Adipocyte (in vitro differentiated cells): Measurements from ENCODE around the gene PDE8B.

Experiments used
- DNase-seq: peaks from one replicate; pipeline ENCODE4 v3.0.0-alpha.2; 2015; ENCODE audit warnings: low read depth
- H3K27me3 ChIP-seq: replicated peaks from 2 replicates; pipeline ENCODE4 v1.7.0; 2013; ENCODE audit warnings: mild to moderate bottlenecking, low read length, moderate library complexity; ENCODE audit not compliant: control insufficient read depth, insufficient read depth
- H3K36me3 ChIP-seq: 2 replicates; pipeline ENCODE4 v1.7.0; 2013; ENCODE audit warnings: low read length, mild to moderate bottlenecking, moderate library complexity; ENCODE audit not compliant: control insufficient read depth, insufficient read depth, severe bottlenecking
- H3K4me1 ChIP-seq: 2 replicates; pipeline ENCODE4 v1.7.0; 2013; ENCODE audit warnings: mild to moderate bottlenecking, low read length, moderate library complexity; ENCODE audit not compliant: control insufficient read depth, insufficient read depth
- H3K4me3 ChIP-seq: 2 replicates; pipeline ENCODE4 v1.7.0; 2013; ENCODE audit warnings: mild to moderate bottlenecking, low read length, moderate library complexity
- H3K9ac ChIP-seq: 2 replicates; pipeline ENCODE4 v1.7.0; 2013; ENCODE audit warnings: mild to moderate bottlenecking, low read length, moderate library complexity
- H3K9me3 ChIP-seq: 2 replicates; pipeline ENCODE4 v1.7.0; 2013; ENCODE audit warnings: mild to moderate bottlenecking, low read length, moderate library complexity; ENCODE audit not compliant: control insufficient read depth

The PDE8B gene

DNA sequence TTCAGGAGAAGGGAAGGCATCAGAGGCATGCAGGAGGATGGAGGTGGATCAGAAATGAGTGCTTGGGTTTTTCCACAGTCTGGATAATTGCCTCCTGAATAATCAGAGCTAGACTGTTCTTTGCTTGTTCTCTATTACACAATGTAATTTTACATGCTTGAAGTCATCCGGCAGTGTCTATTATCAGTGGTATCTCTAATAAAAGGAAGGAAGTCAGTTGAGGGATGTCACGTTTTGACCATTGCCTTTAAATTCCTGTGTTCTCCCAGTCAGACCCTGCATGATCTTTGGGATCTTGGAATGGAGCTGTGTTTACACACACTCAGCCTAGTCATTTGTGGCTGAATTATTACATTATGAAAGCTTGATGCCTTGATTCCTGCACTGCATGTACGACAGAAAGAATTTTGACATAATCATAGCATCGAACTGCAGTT is 91.0 kb downstream of the PDE8B start:
- H3K9ac ChIP-seq: peak overlapping the region; percentile 35
- H3K27me3 ChIP-seq: no peaks in the 10 kb centered on the region
- no peaks in the 10 kb centered on the region for H3K36me3 ChIP-seq
- H3K4me3 ChIP-seq: no peak overlapping the region
- H3K4me1 ChIP-seq: peaks cover 26% of the 10 kb centered on the region
- DNase-seq: peak; percentile 52
- H3K9me3 ChIP-seq: no peaks in the 10 kb centered on the region

DNA sequence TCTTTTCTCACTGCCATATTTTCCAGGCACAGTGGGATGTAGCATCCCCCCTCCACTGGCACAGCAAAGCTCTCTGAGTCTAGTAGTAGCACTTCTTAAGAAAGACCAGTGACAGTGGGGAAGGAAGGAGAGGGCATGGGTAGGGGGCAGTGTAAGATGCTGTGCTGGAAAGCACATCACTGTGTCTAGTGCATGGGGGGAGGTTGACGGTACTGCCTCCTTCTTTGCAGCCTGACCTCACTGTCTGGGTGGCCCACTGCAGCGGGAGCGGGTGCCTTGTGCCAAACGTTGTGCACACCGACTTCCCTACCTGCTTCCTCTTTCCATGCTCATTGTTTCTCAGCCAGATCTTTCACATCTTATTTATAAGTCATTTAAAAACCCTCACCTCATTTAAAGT is 91.8 kb downstream of the PDE8B start:
- no peak overlapping the region for H3K9ac ChIP-seq
- no peaks in the 10 kb centered on the region for H3K9me3 ChIP-seq
- no peak for DNase-seq
- H3K36me3 ChIP-seq: no peaks in the 10 kb centered on the region
- no peak overlapping the region for H3K4me3 ChIP-seq
- no peaks in the 10 kb centered on the region for H3K27me3 ChIP-seq
- peaks cover 29% of the 10 kb centered on the region for H3K4me1 ChIP-seq

DNA sequence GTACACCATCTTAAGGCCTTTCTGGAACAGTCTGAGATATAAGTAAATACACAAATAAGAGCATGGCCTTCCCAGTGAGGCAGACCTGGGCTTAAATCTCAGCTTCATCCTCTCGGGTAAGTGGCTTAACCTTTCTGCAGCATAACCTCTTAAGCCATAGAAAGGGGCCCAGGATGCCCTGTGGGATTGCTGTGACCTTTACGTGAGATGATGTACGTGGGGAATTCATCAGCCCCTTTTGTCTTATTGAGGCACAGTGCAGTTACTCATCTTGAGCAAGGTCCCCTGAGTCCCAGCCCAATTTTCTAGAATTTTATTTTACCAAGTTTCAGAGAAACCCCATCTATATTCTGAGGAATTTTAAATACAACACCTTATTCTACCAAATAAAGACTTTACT is 92.2 kb downstream of the PDE8B start:
- H3K4me3 ChIP-seq: no peak overlapping the region
- H3K27me3 ChIP-seq: no peaks in the 10 kb centered on the region
- H3K36me3 ChIP-seq: no peaks in the 10 kb centered on the region
- H3K9ac ChIP-seq: no peak overlapping the region
- H3K9me3 ChIP-seq: no peaks in the 10 kb centered on the region
- H3K4me1 ChIP-seq: peaks cover 29% of the 10 kb centered on the region
- no peak for DNase-seq

DNA sequence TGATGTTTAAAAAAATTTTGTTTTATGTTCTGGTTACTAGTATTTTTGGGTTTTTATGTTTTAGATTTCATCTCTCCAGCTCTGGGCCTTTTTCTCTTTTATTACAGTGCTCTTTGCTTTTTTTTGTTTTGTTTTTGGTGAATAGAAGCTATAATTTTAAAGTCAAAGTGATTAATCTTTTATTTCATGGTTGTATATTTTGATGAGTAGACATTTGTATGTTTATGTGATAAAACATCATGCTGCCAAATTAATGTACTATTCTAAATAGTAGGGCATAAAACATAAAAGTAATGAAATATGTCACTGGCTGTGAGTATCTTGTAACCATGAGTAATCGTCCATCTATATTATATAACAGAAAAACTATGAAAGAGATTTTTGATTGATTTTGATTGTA is 93.9 kb downstream of the PDE8B start:
- Histone ChIP-seq H3K9ac (no peak overlapping the region), H3K4me3 (no peak overlapping the region), H3K36me3 (no peaks in the 10 kb centered on the region)

DNA sequence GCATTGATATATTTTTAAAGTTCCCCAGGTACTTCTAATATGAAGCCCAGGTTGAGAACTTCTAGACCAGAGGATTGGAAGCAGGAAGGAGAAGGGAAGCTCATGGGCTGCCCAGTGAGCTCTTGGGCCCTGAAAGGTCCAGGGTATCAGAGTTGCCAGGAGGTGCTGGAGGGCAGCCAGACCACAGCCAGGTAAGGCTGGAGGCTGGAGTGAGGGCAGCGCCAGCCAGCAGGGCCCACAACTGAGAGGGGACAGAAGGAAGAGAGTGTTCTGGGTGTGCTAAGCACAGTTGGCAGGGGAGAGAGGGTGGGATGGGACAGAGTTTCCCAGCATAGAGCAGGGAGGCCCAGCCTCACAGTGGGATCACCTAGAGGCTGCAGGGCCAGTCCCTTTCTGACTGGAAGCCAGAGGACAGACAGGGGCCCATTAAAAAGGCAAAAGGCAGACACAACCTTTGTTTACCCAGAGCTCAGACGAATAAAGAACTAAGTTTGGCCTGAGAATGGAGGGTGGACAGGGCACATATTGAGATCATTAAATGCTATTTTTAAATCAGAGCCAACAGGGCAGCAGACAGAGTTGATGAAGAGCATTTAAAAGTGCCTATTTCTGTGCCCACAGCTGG is 94.9 kb downstream of the PDE8B start:
- H3K9me3 ChIP-seq: no peaks in the 10 kb centered on the region
- no peak for DNase-seq
- no peaks in the 10 kb centered on the region for H3K27me3 ChIP-seq
- no peak overlapping the region for H3K4me3 ChIP-seq
- peaks cover 29% of the 10 kb centered on the region for H3K4me1 ChIP-seq
- H3K36me3 ChIP-seq: no peaks in the 10 kb centered on the region
- H3K9ac ChIP-seq: no peak overlapping the region

More for the DNA sequence above, 93.9 kb downstream of the PDE8B start:
- Histone ChIP-seq H3K4me1 (peaks cover 29% of the 10 kb centered on the region), H3K9me3 (no peaks in the 10 kb centered on the region), H3K27me3 (no peaks in the 10 kb centered on the region)
- DNase-seq: no peak

DNA sequence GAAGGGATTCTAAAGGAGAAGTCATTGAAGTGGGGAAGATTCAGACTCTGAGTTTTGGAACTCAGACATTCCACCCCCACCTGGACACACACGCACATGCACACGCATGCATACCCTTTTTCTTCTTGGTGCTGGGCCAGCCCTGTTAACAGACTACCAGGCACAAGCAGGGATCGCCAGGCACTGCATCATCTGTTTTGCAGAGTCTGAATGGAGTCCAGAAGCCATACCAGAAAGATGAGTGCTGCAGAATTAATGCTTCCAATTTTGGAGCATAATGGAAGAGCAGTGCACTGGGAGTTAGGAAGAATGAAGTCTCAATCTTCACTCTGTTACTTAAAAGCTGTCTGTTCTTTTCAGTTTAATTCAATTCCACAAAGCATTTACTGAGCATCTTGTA is 95.5 kb downstream of the PDE8B start:
- H3K4me3 ChIP-seq: no peak overlapping the region
- H3K4me1 ChIP-seq: peaks cover 29% of the 10 kb centered on the region
- H3K27me3 ChIP-seq: no peaks in the 10 kb centered on the region
- no peaks in the 10 kb centered on the region for H3K9me3 ChIP-seq
- H3K36me3 ChIP-seq: no peaks in the 10 kb centered on the region
- no peak overlapping the region for H3K9ac ChIP-seq
- DNase-seq: peak; percentile 38

DNA sequence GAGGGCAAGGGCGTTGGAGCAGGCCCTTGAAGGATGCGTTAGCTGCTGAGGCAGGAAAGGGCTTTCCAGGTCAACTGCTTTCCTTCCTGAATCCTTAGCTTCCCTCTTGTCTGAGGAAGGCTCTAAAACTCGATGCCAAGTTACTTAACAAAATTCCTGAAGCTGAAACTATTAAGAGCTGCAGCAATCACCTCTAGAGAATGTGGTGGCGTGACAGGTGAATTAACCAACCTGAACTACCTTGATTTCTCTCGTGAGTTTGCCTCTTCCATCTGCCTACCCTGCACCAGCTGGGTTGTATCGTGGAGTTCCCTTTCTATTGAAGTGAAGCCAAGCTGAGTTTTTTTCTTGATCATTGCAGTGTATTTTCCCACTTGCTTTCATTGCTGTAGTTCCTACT is 96.1 kb downstream of the PDE8B start:
- Histone ChIP-seq H3K9me3 (no peaks in the 10 kb centered on the region), H3K4me1 (peaks cover 25% of the 10 kb centered on the region), H3K27me3 (no peaks in the 10 kb centered on the region), H3K4me3 (no peak overlapping the region), H3K36me3 (no peaks in the 10 kb centered on the region), H3K9ac (no peak overlapping the region)
- no peak for DNase-seq

DNA sequence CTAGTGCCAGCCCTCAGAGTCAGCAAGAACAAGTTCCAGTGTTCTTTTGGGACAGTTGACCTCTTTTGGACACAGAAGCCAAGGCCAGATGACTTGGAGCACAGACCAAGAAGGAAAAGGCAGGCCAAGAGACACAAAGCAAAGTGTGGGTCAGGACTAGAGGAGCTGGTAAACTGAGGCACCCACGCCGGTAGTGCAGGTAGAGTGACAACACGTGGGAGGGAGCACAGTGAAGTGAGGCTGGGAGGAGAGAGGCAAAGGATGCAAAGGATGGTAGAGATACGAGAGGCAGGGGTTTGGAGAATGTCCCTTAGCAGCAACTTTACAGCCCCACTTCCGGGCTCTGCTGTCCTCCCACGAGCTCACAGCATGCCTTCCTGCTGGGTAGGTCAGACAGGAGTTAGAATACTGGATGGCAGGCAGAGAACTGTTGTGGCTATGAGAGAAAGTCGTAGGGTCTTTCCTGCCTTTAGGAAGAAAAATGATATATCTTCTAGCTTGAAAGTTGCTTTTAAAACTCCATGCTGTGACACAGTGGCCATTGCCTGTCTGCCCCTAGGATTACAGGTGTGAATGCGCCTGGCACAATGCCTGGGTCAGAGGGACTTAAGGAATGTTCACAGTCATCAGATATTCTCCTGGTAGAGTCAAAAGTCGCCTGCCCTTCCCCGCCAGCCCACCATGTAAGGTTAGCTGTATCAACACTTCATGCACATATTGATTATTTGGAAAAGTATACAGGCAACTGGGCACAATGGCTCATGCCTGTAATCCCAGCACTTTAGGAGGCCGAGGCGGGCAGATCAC is 97.9 kb downstream of the PDE8B start:
- Histone ChIP-seq H3K4me3 (no peak overlapping the region), H3K27me3 (no peaks in the 10 kb centered on the region), H3K4me1 (peaks cover 22% of the 10 kb centered on the region), H3K9me3 (no peaks in the 10 kb centered on the region), H3K9ac (no peak overlapping the region), H3K36me3 (peaks cover 2% of the 10 kb centered on the region)
- DNase-seq: no peak

DNA sequence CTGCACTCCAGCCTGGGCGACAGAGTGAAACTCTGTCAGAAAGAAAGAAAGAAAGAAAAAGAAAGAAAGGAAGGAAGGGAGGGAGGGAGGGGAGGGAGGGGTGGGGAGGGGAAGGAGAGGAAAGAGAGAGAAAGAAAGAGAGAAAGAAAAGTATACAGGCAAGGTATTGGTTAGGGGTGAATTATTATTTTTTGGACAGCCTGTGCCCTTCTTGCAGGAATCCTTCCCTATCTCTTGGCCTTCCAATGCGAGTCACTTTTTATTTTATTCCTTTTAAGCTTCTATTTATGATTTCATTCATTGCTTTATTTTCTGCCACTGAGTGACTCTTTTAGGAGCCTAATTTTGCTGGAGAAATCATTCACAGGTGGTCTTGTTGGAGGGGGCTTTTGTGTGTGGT is 98.7 kb downstream of the PDE8B start:
- H3K4me1 ChIP-seq: peaks cover 22% of the 10 kb centered on the region
- DNase-seq: no peak
- H3K36me3 ChIP-seq: peaks cover 2% of the 10 kb centered on the region
- no peaks in the 10 kb centered on the region for H3K9me3 ChIP-seq
- H3K4me3 ChIP-seq: no peak overlapping the region
- no peak overlapping the region for H3K9ac ChIP-seq
- no peaks in the 10 kb centered on the region for H3K27me3 ChIP-seq

DNA sequence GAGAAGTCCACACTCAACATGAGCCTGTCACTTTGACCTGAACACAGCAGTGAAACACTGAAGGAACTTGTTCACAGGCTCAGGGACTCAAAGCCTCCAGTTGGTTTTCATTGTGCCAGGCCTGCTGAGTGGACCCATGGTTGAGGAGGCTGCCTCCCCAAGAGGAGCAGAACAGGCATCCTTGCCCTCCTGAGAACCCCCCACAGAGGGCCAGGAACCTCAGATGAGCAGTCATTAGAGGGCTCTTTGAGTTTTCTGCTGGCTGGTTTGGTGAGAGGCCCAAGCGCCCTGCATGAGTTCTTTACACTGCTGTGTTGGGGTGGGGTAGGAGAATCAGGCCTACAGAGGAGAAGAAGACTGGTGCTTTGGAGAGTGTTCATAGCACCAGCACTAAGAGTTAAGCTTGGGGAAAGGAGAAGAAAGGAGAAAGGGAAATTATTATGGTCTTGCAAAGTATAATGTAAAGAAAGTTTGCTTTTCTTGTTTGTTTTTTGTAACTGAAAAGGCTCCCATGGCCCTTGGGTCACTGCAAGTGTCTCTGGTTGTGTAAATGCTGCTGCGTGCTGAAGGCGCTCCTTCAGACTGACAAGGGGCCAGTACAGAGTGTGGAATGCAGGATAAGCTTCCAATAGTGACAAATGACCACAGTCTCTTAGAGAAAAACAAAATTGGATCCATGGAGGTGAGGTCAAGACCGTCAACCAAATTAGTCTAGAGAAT is 100.2 kb downstream of the PDE8B start:
- Histone ChIP-seq H3K9me3 (no peaks in the 10 kb centered on the region), H3K36me3 (peaks cover 2% of the 10 kb centered on the region), H3K27me3 (no peaks in the 10 kb centered on the region), H3K4me1 (peaks cover 18% of the 10 kb centered on the region), H3K9ac (no peak overlapping the region), H3K4me3 (no peak overlapping the region)
- no peak for DNase-seq

DNA sequence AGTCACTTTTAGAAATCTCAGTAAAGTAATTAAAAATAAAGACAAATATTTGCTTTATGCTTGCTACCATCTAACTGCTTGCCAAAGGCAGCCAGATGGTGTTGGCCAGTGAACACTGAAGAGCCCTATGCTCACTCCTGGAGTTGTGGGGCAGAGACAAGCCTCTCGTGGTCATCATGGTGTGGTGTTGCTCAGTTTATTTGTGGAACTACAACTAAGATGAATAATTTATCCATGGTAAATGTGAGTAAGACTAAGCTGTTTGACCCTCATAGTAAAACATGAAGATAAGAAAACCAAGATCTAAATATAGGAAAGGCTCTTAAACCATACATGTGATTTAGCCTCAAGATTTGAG is 100.7 kb downstream of the PDE8B start:
- H3K9ac ChIP-seq: no peak overlapping the region
- peaks cover 13% of the 10 kb centered on the region for H3K4me1 ChIP-seq
- no peaks in the 10 kb centered on the region for H3K9me3 ChIP-seq
- H3K4me3 ChIP-seq: no peak overlapping the region
- peaks cover 2% of the 10 kb centered on the region for H3K36me3 ChIP-seq
- no peaks in the 10 kb centered on the region for H3K27me3 ChIP-seq
- no peak for DNase-seq
